Measurements from ENCODE around the gene GNB3.
"Not testable (repeated sequence)": the region's sequence is repeated elsewhere in the genome, so short reads cannot be mapped to it uniquely, and the experiment has no call there.

GNB3 gene

DNA sequence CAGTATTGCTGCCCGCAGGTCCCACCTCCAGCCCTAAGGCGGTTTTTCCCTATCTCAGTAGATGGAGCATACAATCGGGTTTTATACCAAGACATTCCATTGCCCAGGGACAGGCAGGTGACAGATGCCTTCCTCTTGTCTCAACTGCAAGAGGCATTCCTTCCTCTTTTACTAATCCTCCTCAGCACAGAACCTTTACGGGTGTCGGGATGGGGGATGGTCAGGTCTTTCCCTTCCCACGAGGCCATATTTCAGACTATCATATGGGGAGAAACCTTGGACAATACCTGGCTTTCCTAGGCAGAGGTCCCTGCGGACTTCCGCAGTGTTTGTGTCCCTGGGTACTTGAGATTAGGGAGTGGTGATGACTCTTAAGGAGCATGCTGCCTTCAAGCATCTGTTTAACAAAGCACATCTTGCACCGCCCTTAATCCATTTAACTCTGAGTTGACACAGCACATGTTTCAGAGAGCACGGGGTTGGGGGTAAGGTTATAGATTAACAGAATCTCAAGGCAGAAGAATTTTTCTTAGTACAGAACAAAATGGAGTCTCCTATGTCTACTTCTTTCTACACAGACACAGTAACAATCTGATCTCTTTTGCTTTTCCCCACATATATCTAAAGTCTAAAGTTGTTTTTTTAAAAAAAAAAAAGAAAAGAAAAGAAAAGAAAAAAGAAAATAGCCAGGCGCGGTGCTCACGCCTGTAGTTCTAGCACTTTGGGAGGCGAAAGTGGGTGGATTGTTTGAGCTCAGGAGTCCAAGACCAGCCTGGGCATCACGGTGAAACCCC is 45.7 kb downstream of the GNB3 start:
- DNase-seq, result not testable (repeated sequence)

- no peak for DNase-seq
These were observed 46.7 kb downstream of the GNB3 start for GRCh38 chr12:6887460-6887859.

DNA sequence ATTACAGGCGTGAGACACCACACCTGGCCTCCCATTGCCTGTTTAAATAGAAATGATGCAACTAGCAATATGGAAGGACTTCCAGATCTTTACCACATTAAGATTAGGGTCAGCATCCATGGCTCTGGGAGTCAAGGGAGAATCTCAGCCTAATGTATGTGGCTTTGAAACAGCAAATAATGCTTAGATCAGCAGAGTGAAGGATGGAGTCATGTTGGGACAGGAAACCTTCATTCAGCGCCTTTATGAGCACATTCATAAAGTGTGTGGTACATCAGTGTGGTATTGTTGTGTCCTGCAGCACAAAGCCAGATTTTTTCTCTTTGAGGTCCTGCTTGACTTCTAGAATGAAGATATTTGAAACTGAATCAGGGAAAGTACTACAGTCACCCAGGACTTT is 47.6 kb downstream of the GNB3 start:
- DNase-seq, result no peak

DNA sequence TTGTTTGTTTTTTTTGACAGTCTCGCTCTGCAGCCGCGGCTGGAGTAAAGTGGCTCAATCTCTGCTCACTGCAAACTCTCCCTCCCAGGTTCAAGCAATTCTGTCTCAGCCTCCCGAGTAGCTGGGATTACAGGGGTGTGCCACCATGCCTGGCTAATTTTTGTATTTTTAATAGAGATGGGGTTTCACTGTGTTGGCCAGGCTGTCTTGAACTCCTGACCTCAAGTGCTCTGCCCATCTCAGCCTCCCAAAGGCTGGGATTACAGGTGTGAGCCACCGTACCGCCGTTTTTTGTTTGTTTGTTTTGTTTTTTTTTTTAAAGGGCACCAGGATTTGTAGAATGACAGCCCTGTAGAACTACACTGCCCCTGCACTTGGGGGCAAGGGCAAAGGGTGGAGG is 48.1 kb downstream of the GNB3 start:
- DNase-seq, result not testable (repeated sequence)

- not testable (repeated sequence) for DNase-seq
These were observed 49.2 kb downstream of the GNB3 start for GRCh38 chr12:6889775-6890573.

DNA sequence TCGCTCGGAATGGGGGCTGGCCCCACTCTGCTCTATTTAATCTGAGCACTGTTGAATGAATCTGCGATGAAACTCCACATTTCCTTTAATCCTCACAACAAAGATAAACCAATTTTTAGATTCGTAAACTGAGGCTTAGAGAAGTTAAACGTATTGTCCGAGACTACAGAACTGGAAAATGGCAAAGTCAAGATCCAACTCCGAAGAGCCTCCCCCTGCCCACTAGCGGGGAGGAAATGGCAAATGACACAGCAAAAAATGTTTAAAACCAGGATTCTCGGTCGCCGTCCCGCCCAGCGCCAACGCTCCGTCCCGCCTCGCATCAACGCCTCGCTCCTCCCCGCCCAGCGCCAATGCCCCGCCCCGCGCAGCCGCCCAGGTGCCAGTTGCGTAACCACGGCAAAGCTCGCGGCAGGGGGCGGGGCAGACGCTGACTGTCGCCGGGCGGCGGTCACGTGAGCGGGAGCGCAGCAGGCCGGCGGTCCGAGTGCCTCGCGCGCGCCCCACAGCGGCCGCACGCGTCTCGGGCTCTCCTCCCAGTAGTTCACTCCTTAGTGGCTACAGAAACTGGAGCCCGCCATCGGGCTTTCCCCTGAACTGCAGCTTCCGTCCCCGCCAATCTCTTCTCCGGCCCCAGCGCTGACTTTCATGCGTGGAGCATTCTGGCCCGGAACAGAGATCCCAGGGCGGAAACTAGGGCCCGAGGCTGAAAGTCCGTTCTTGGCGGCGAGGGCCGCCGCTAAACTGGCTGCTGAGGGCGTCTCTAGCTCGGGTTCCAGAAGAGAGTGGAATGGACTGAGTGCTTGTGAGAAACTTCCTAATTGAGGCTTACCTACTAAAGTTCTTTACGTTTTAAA is 50.3 kb downstream of the GNB3 start:
- DNase-seq, result peak; percentile 98

DNA sequence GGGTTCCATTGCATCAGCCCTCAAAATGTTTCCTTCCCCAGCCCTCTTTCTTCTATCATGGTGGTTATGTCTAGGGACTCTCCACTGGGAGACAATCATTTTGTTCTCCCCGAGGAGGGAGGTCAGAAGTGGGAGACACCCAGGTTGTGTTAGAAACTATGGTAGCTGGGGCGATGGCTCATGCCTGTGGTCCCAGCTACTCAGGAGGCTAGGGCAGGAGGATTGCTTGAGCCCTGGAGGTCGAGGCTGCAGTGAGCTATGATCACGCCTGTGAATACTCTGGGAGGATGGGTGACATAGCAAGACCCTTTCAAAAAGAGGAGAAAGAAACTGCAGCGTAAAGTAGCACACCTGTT is 50.9 kb downstream of the GNB3 start:
- no peak for DNase-seq

DNA sequence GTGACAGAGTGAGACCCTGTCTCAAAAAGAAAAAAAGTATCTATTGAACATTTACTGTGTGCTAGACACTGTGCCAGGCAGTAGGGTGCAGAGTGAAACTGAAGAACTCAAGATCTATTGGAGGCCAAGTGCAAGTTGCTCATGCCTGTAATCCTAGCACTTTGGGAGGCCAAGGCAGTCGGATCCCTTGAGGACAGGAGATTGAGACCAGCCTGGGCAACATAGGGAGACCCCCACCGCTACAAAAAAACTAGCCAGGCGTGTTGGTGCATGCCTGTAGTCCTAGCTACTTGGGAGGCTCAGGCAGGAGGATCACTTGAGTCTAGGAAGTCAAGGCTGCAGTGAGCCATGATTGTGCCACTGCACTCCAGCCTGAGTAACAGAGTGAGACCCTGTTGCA is 52.0 kb downstream of the GNB3 start:
- not testable (repeated sequence) for DNase-seq

DNA sequence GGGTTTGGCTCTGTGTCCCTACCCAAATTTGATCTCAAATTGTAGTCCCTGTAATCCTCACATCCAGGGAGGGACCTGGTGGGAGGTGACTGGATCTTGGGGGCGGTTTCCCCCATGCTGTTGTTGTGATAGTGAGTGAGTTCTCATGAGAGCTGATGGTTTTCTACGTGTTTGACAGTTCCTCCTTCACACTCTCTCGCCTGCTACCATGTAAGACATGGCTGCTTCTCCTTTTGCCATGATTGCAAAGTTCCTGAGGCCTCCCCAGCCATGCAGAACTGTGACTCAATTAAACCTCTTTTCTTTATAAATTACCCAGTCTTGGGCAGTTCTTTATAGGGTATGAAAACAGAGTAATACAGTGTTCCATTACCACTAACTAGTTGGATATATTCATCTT is 53.6 kb downstream of the GNB3 start:
- DNase-seq, result no peak

All from CD4-positive, alpha-beta T cell treated with Interleukin-4 for 1 hour (primary cell).